Nephron progenitor cell (in vitro differentiated cells): ENCODE measurements around the gene DUSP28.

Experiments used
- DNase-seq: peaks from one replicate; pipeline ENCODE4 v3.0.0; 2021
- H3K27ac Mint-ChIP-seq: 2 replicates; pipeline ENCODE4 v1.8.0; 2021; ENCODE audit warnings: mild to moderate bottlenecking, moderate library complexity, mixed read lengths
- H3K27me3 Mint-ChIP-seq: 2 replicates; pipeline ENCODE4 v1.8.0; 2021; ENCODE audit warnings: mild to moderate bottlenecking, low read depth, mixed read lengths; ENCODE audit not compliant: poor library complexity
- H3K36me3 Mint-ChIP-seq: 2 replicates; pipeline ENCODE4 v1.8.0; 2021; ENCODE audit warnings: low read depth, mixed read lengths
- H3K4me1 Mint-ChIP-seq: 2 replicates; pipeline ENCODE4 v1.8.0; 2021; ENCODE audit warnings: mixed read lengths
- H3K4me3 Mint-ChIP-seq: 2 replicates; pipeline ENCODE4 v1.8.0; 2021; ENCODE audit warnings: mild to moderate bottlenecking, moderate library complexity, mixed read lengths
- H3K9me3 Mint-ChIP-seq: 2 replicates; pipeline ENCODE4 v1.8.0; 2021; ENCODE audit warnings: mild to moderate bottlenecking, moderate library complexity, mixed read lengths
- TF ChIP-seq, protein P1 (sequence below): fragments of 200-600 bp; sonication (generic); IDR thresholded peaks from 2 replicates; pipeline ENCODE4 v1.5.0; 2021; ENCODE audit warnings: antibody characterized with exemption

DUSP28 gene

DNA sequence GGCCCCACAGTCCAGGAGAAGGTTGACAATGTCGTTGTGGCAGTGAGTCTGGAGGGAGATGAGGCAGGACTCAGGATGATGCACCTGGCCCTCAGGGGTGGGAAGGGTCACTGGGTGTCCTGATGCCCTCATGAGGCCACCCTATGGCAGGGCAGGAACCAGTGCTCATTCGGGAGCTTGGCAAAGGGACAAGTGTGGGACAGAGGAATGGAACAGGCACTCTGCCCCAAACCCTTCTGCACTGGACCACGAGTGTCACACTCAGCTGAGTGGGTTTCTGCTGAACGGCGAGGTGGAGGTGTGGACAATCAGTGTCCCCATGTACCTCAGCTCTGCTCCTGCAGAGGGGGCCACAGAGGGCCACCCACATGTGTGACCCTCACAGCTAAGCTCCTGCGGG lies 34.4 kb upstream of the DUSP28 start:
- Mint-ChIP-seq H3K27me3 (peaks cover 8% of the 10 kb centered on the region), H3K27ac (no peak overlapping the region), H3K4me3 (no peak overlapping the region), H3K9me3 (peaks cover 83% of the 10 kb centered on the region), H3K36me3 (peaks cover 95% of the 10 kb centered on the region), H3K4me1 (peaks cover 2% of the 10 kb centered on the region)
- no peak for DNase-seq
- TF ChIP-seq, protein P1, sequence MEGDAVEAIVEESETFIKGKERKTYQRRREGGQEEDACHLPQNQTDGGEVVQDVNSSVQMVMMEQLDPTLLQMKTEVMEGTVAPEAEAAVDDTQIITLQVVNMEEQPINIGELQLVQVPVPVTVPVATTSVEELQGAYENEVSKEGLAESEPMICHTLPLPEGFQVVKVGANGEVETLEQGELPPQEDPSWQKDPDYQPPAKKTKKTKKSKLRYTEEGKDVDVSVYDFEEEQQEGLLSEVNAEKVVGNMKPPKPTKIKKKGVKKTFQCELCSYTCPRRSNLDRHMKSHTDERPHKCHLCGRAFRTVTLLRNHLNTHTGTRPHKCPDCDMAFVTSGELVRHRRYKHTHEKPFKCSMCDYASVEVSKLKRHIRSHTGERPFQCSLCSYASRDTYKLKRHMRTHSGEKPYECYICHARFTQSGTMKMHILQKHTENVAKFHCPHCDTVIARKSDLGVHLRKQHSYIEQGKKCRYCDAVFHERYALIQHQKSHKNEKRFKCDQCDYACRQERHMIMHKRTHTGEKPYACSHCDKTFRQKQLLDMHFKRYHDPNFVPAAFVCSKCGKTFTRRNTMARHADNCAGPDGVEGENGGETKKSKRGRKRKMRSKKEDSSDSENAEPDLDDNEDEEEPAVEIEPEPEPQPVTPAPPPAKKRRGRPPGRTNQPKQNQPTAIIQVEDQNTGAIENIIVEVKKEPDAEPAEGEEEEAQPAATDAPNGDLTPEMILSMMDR, result no peak

DNA sequence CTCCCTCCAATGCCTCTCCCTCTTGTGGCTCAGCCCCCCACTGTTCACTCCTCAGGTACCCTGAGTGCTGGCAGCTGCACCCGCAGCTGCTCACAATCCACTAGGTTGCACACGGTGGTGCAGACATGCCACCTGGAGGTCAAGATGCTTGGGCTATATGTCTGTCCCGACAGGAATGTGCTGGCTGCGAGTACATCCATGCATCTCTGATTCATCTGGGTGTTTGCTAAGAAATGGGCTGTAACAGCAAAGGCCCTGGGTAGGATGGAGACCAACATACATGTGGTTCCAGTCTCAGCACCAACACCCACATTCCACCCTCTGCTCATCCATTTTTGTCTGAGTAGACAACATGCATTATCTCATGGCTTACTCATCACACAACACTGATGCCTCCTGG lies 33.6 kb upstream of the DUSP28 start:
- no peak for DNase-seq
- H3K4me1 Mint-ChIP-seq, result no peaks in the 10 kb centered on the region
- H3K9me3 Mint-ChIP-seq, result peaks cover 90% of the 10 kb centered on the region
- no peak overlapping the region for H3K4me3 Mint-ChIP-seq
- H3K27ac Mint-ChIP-seq, result no peak overlapping the region
- H3K27me3 Mint-ChIP-seq, result peaks cover 8% of the 10 kb centered on the region
- H3K36me3 Mint-ChIP-seq, result peaks cover 96% of the 10 kb centered on the region
- TF ChIP-seq, protein P1, result no peak

DNA sequence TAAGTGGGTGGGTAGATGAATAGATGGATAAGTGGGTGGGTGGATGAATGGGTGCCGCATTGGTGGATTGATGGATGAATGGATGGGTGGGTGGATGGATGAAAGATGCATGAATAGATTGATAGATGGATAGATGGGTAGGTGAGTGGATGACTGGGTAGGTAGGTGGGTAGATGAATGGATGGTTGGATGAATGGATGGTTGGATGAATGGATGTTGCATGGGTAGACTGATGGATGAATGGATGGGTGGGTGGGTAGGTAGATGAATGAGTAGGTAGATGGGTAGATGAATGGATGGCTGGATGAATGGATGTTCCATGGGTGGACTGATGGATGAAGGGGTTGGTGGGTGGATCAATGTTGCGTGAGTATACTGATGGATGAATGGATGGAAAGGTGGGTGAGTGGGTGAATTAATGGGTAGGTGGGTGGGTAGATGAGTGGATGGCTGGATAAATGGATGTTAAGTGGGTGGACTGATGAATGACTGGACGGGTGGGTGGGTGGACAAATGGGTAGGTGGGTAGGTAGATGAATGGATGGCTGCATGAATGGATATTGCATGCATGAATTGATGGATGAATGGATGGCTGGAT lies 32.9 kb upstream of the DUSP28 start:
- Mint-ChIP-seq H3K4me3 (no peak overlapping the region), H3K27ac (no peak overlapping the region), H3K36me3 (peaks cover 96% of the 10 kb centered on the region), H3K9me3 (peaks cover 90% of the 10 kb centered on the region), H3K27me3 (peaks cover 8% of the 10 kb centered on the region), H3K4me1 (no peaks in the 10 kb centered on the region)
- TF ChIP-seq, protein P1, result no peak
- no peak for DNase-seq

DNA sequence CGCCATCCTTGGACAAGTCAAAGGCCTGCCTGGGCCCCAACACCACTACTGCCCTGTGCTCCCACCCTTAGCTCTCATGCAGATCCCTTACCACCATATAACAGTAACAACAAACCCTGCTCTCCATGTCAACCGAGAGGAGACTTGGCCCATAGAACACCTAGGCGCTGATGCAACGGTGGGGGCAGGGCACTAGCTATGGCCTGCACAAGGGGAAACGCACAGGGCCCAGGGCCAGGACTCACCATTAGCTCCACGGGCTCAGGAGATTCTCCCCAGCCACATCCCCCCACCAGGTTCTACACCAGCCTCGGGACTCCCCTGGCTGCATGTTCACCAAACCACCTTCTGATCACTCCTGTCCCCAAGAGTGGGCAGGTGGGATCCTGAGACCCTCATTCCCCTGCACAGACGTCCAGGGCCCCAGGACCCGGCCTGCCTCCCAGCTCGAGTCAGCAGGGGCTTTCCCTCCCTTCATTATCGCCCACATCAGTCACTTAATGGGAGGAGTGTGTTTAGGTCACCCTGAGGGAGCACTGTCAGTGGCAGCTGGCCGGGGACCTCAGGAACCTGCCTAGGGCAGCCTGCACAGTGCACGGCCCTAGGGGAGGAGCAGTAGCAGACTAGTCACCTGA lies 31.6 kb upstream of the DUSP28 start:
- H3K4me1 Mint-ChIP-seq, result no peaks in the 10 kb centered on the region
- TF ChIP-seq, protein P1, result no peak
- H3K9me3 Mint-ChIP-seq, result peaks cover 90% of the 10 kb centered on the region
- H3K27me3 Mint-ChIP-seq, result peaks cover 4% of the 10 kb centered on the region
- no peak overlapping the region for H3K4me3 Mint-ChIP-seq
- H3K36me3 Mint-ChIP-seq, result peaks cover 96% of the 10 kb centered on the region
- DNase-seq, result no peak
- H3K27ac Mint-ChIP-seq, result no peak overlapping the region

DNA sequence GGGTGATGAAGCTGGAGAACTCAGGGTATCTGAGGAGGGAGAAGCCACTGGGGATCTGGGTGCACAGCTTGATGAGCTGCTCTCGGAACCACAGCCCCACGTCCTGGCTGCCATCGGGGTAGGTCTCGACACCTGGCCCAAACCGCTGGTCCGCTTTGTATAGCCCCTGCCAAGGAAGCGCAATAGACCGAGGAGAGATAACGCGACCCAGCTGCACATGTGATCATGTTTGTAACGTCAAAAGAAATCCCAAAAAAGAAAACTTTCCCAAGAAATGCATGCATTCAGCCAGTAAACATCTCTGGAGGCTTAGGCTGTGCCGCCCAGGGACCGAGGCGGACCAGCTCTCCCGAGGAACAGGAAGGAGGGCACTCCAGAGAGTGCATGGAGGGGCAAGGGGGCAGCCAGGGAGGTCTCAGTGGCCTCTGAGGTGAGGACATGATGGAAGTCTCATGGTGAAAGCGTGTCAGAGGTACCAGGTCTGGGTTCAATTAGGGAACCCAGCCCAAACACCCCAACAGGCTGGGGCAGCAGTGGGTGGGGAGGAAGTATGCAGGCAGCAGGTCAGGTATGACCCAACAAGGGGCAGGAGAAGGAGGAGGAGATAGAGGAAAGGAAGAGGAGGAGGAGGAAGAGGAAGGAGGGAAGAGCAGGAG lies 30.7 kb upstream of the DUSP28 start:
- Mint-ChIP-seq H3K4me1 (no peaks in the 10 kb centered on the region), H3K27ac (no peak overlapping the region), H3K9me3 (peaks cover 87% of the 10 kb centered on the region), H3K36me3 (peaks cover 96% of the 10 kb centered on the region), H3K27me3 (peaks cover 4% of the 10 kb centered on the region), H3K4me3 (no peak overlapping the region)
- TF ChIP-seq, protein P1, result no peak
- DNase-seq, result no peak
